Neural cell (in vitro differentiated cells): ENCODE data around the gene KDM4B. TPM values are rescaled to one million over a fixed set of nuclear protein-coding genes. Genes with fewer than 3 reads are reported as not detected.

Experiments used
- H2AFZ ChIP-seq: fragments of 200-600, 300-800 bp; sonication (generic), shearing (Covaris generic); 2 replicates; pipeline ENCODE4 v1.6.0; 2014; ENCODE audit warnings: low read depth, mild to moderate bottlenecking, antibody characterized with exemption, low read length, moderate library complexity
- H3F3A ChIP-seq: fragments of 200-600 bp; shearing (Covaris generic); 2 replicates; pipeline ENCODE4 v1.6.1; 2016; ENCODE audit warnings: mild to moderate bottlenecking, moderate library complexity, mixed read lengths, antibody characterized with exemption, low read length; ENCODE audit not compliant: insufficient read depth, poor library complexity, severe bottlenecking
- H3K27ac ChIP-seq: fragments of 200-600, 300-800 bp; sonication (generic), shearing (Covaris generic); 2 replicates; pipeline ENCODE4 v1.5.1; 2014; ENCODE audit warnings: mild to moderate bottlenecking, low read length, moderate library complexity
- H3K27me3 ChIP-seq: fragments of 300-800, 200-600 bp; sonication (generic), shearing (Covaris generic); 2 replicates; pipeline ENCODE4 v1.6.0; 2014; ENCODE audit warnings: mild to moderate bottlenecking, low read depth, low read length, moderate library complexity; ENCODE audit not compliant: insufficient read depth
- H3K36me3 ChIP-seq: fragments of 300-800, 200-600 bp; sonication (generic), shearing (Covaris generic); 2 replicates; pipeline ENCODE4 v1.5.1; 2014; ENCODE audit warnings: mild to moderate bottlenecking, antibody characterized with exemption, low read length, moderate library complexity; ENCODE audit not compliant: insufficient read depth
- H3K4me2 ChIP-seq: fragments of 300-800, 200-600 bp; sonication (generic), shearing (Covaris generic); 2 replicates; pipeline ENCODE4 v1.6.0; 2014; ENCODE audit warnings: mild to moderate bottlenecking, low read length
- H3K4me3 ChIP-seq: fragments of 300-800, 200-600 bp; sonication (generic), shearing (Covaris generic); 2 replicates; pipeline ENCODE4 v1.5.1; 2014; ENCODE audit warnings: mild to moderate bottlenecking, low read length, moderate library complexity
- H3K79me2 ChIP-seq: fragments of 200-600 bp; shearing (Covaris generic); replicated peaks from 2 replicates; pipeline ENCODE4 v1.6.0; 2014; ENCODE audit warnings: mild to moderate bottlenecking, low read length, moderate library complexity; ENCODE audit not compliant: insufficient read depth
- H3K9ac ChIP-seq: fragments of 300-800, 200-600 bp; sonication (generic), shearing (Covaris generic); 2 replicates; pipeline ENCODE4 v1.6.1; 2016; ENCODE audit warnings: mild to moderate bottlenecking, low read length, mixed read lengths
- H3K9me2 ChIP-seq: fragments of 200-600 bp; shearing (Covaris generic); 2 replicates; pipeline ENCODE4 v1.6.1; 2016; ENCODE audit warnings: mild to moderate bottlenecking, low read length, mixed read lengths; ENCODE audit not compliant: insufficient read depth
- H3K9me3 ChIP-seq: fragments of 200-600, 300-800 bp; sonication (generic), shearing (Covaris generic); 2 replicates; pipeline ENCODE4 v1.6.1; 2016; ENCODE audit warnings: mild to moderate bottlenecking, mixed run types, low read length, moderate library complexity, mixed read lengths
- H4K20me1 ChIP-seq: fragments of 200-600 bp; shearing (Covaris generic); 2 replicates; pipeline ENCODE4 v1.6.1; 2016; ENCODE audit warnings: mild to moderate bottlenecking, mixed run types; ENCODE audit not compliant: insufficient read depth
- CTCF ChIP-seq: fragments of 450-650 bp; IDR thresholded peaks from 2 replicates; pipeline ENCODE4 v1.5.1; 2014; ENCODE audit warnings: antibody characterized with exemption, mild to moderate bottlenecking, moderate library complexity; ENCODE audit not compliant: poor library complexity, severe bottlenecking
- EP300 ChIP-seq: fragments of 450-650 bp; conservative IDR thresholded peaks from 2 replicates; pipeline ENCODE4 v1.6.1; 2014; ENCODE audit warnings: antibody characterized with exemption, mild to moderate bottlenecking, moderate library complexity; ENCODE audit not compliant: poor library complexity, severe bottlenecking
- EZH2 ChIP-seq: fragments of 200-600, 300-800 bp; shearing (Covaris generic), sonication (generic); IDR thresholded peaks from 2 replicates; pipeline ENCODE4 v1.6.1; 2014; ENCODE audit warnings: antibody characterized with exemption, low read length, borderline replicate concordance, mild to moderate bottlenecking; ENCODE audit not compliant: insufficient read depth, poor library complexity, severe bottlenecking
- MXI1 ChIP-seq: fragments of 450-650 bp; conservative IDR thresholded peaks from 2 replicates; pipeline ENCODE4 v1.6.1; 2014; ENCODE audit warnings: antibody characterized with exemption, mild to moderate bottlenecking; ENCODE audit not compliant: poor library complexity, severe bottlenecking
- POLR2AphosphoS5 ChIP-seq: IDR thresholded peaks from 2 replicates; pipeline ENCODE4 v1.6.1; 2012
- RAD21 ChIP-seq: fragments of 450-650 bp; conservative IDR thresholded peaks from 2 replicates; pipeline ENCODE4 v1.6.1; 2014; ENCODE audit warnings: antibody characterized with exemption, mild to moderate bottlenecking, moderate library complexity
- REST ChIP-seq: IDR thresholded peaks from 2 replicates; pipeline ENCODE4 v1.6.1; 2012; ENCODE audit warnings: borderline replicate concordance
- SMC3 ChIP-seq: fragments of 450-650 bp; conservative IDR thresholded peaks from 2 replicates; pipeline ENCODE4 v1.6.1; 2014; ENCODE audit warnings: antibody characterized with exemption, mild to moderate bottlenecking, moderate library complexity; ENCODE audit not compliant: poor library complexity
- TAF1 ChIP-seq: IDR thresholded peaks from 2 replicates; pipeline ENCODE4 v1.6.1; 2012; ENCODE audit warnings: low read depth
- polyA plus RNA-seq: library from polyadenylated mRNA; depleted of rRNA; stranded (reverse); fragments of >200 nt; gene quantifications from 2 replicates; pipeline ENCODE4 v1.2.3, GENCODE V29; 2014

The KDM4B gene
- polyA plus RNA-seq, 1 donor from 2014 or later: 19.1 TPM

GRCh38 chr19:5058521-5059212 is 89.8 kb downstream of the KDM4B start:
- Histone ChIP-seq H2AFZ (no peak overlapping the region), H4K20me1 (no peaks in the 10 kb centered on the region), H3K4me3 (no peak overlapping the region), H3F3A (no peaks in the 10 kb centered on the region), H3K27ac (peak overlapping the region; percentile 59), H3K9me2 (no peaks in the 10 kb centered on the region), H3K4me2 (no peak overlapping the region), H3K79me2 (no peaks in the 10 kb centered on the region), H3K9me3 (no peaks in the 10 kb centered on the region), H3K27me3 (no peaks in the 10 kb centered on the region), H3K9ac (peak overlapping the region; percentile 18), H3K36me3 (no peaks in the 10 kb centered on the region)
- TF ChIP-seq POLR2AphosphoS5 (no peak), TAF1 (no peak), REST (no peak), SMC3 (no peak), RAD21 (no peak), CTCF (no peak), EP300 (no peak), MXI1 (no peak), EZH2 (no peak)

- peak overlapping the region; percentile 18 for H3K9ac ChIP-seq
- no peaks in the 10 kb centered on the region for H4K20me1 ChIP-seq
- no peaks in the 10 kb centered on the region for H3F3A ChIP-seq
- H3K4me3 ChIP-seq: no peak overlapping the region
- no peaks in the 10 kb centered on the region for H3K36me3 ChIP-seq
- no peak overlapping the region for H3K4me2 ChIP-seq
- H3K27ac ChIP-seq: peak overlapping the region; percentile 59
- H3K27me3 ChIP-seq: no peaks in the 10 kb centered on the region
- no peaks in the 10 kb centered on the region for H3K9me3 ChIP-seq
- no peaks in the 10 kb centered on the region for H3K79me2 ChIP-seq
- H3K9me2 ChIP-seq: no peaks in the 10 kb centered on the region
- TF ChIP-seq EP300: no peak
- no peak for TF ChIP-seq REST
- TF ChIP-seq RAD21: no peak
- TF ChIP-seq CTCF: no peak
- TF ChIP-seq EZH2: no peak
- TF ChIP-seq SMC3: no peak
- TF ChIP-seq POLR2AphosphoS5: no peak
- no peak for TF ChIP-seq MXI1
- TF ChIP-seq TAF1: no peak
- no peak overlapping the region for H2AFZ ChIP-seq
Observed at GRCh38 chr19:5059213-5059574, 90.3 kb downstream of the KDM4B start.
